Tibial nerve (tissue), 4 donors: Measurements from ENCODE around the gene CST7. TPM values are rescaled to one million over a fixed set of nuclear protein-coding genes. Genes with fewer than 3 reads are reported as not detected.

Experiments
- DNase-seq, 2 donors: peaks; one replicate each; pipeline ENCODE4 v3.0.0-alpha.2; 2019; ENCODE audit warnings: low spot score in 2 of 2
- H3K27ac ChIP-seq, 4 donors: fragments of 200-600 bp; sonication (generic) in 3 of 4; one replicate each; pipeline ENCODE4 v1.5.1; 2017 to 2019; ENCODE audit warnings: mild to moderate bottlenecking in 1 of 4
- H3K27me3 ChIP-seq, 2 donors: fragments of 200-600 bp; sonication (generic) in 1 of 2; one replicate each; pipeline versions ENCODE4 v1.5.1 to v1.6.0; 2017 to 2019
- H3K36me3 ChIP-seq, 3 donors: fragments of 200-600 bp; sonication (generic); one replicate each; pipeline ENCODE4 v1.5.1; 2018 to 2019
- H3K4me1 ChIP-seq, 4 donors: fragments of 200-600 bp; sonication (generic) in 3 of 4; one replicate each; pipeline ENCODE4 v1.5.1; 2017 to 2019
- H3K4me3 ChIP-seq, 4 donors: fragments of 200-600 bp; sonication (generic) in 3 of 4; one replicate each; pipeline ENCODE4 v1.5.1; 2017 to 2019; ENCODE audit warnings: mild to moderate bottlenecking in 1 of 4, moderate library complexity in 1 of 4
- H3K9me3 ChIP-seq, 4 donors: fragments of 200-600 bp; sonication (generic) in 3 of 4; one replicate each; pipeline ENCODE4 v1.5.1; 2017 to 2019
- CTCF ChIP-seq, 5 experiments: fragments of 200-600 bp in 3 of 5; fragments of 450-650 bp in 2 of 5; sonication (generic) in 3 of 5; IDR thresholded peaks; one replicate each; pipeline ENCODE4 v1.5.1; 2016 to 2019; ENCODE audit warnings: antibody characterized with exemption in 5 of 5, mild to moderate bottlenecking in 3 of 5, moderate library complexity in 2 of 5
- EP300 ChIP-seq, 2 donors: sonication (generic); formaldehyde crosslinking; IDR thresholded peaks; one replicate each; pipeline ENCODE4 v1.6.1; 2017; ENCODE audit warnings: antibody characterized with exemption in 2 of 2, mild to moderate bottlenecking in 1 of 2
- POLR2A ChIP-seq, 2 donors: fragments of 450-650 bp; IDR thresholded peaks; one replicate each; pipeline ENCODE4 v1.6.1; 2017; ENCODE audit warnings: antibody characterized with exemption in 2 of 2, mild to moderate bottlenecking in 2 of 2, moderate library complexity in 2 of 2
- WGBS, 2 donors: methylation state at CpG; one replicate each; pipeline ENCODE4 v1.1.5; 2018; 5-methylcytosine and 5-hydroxymethylcytosine counted together
- total RNA-seq, 4 donors: library from RNA; depleted of rRNA; stranded (reverse); fragments of >200 nt; gene quantifications; one replicate each; pipeline ENCODE4 v1.1.0, GENCODE V29; 2016

CST7 gene
- total RNA-seq, 4 donors from 2014 or later: 0.84 to 6.1 TPM; not detected in 2

GRCh38 chr20:24994470-24995368, 45.6 kb downstream of the CST7 start:
- WGBS, 2 donors: 38 to 42% methylated on average over 18 to 20 of the region's 20 CpGs
- TF ChIP-seq EP300 (IDR thresholded peaks at IDR 0.05) (peak in 1 of 2 donors; percentile 74), POLR2A (IDR thresholded peaks at IDR 0.05) (no peak), CTCF (IDR thresholded peaks at IDR 0.05) (peak; percentile 86 to 98 (median 92))
- H3K4me1 ChIP-seq: peaks cover 0 to 57% (median 19%) of the 10 kb centered on the region in 4 donors
- DNase-seq: peak; percentile 76 to 93
- no peaks in the 10 kb centered on the region for H3K9me3 ChIP-seq
- H3K4me3 ChIP-seq: peak overlapping the region in 1 of 4 donors; percentile 26
- H3K27me3 ChIP-seq: no peaks in the 10 kb centered on the region
- H3K36me3 ChIP-seq: no peaks in the 10 kb centered on the region
- H3K27ac ChIP-seq: peak overlapping the region in 3 of 4 donors; percentile 17 to 97 (median 45)

GRCh38 chr20:24995741-24996448, 46.8 kb downstream of the CST7 start:
- TF ChIP-seq EP300 (IDR thresholded peaks at IDR 0.05): no peak
- TF ChIP-seq POLR2A (IDR thresholded peaks at IDR 0.05): no peak
- TF ChIP-seq CTCF (IDR thresholded peaks at IDR 0.05): no peak
- WGBS, 2 donors: 78 to 79% methylated on average over 9 of the region's 9 CpGs
- Histone ChIP-seq H3K4me1 (peaks cover 0 to 59% (median 21%) of the 10 kb centered on the region in 4 donors), H3K36me3 (no peaks in the 10 kb centered on the region), H3K9me3 (no peaks in the 10 kb centered on the region), H3K27me3 (no peaks in the 10 kb centered on the region), H3K4me3 (no peak overlapping the region), H3K27ac (no peak overlapping the region)
- DNase-seq: no peak

GRCh38 chr20:24996449-24997377, 47.6 kb downstream of the CST7 start:
- WGBS, 2 donors: 71 to 77% methylated on average over 9 of the region's 9 CpGs
- Histone ChIP-seq H3K27me3 (no peaks in the 10 kb centered on the region), H3K27ac (no peak overlapping the region), H3K36me3 (no peaks in the 10 kb centered on the region), H3K4me1 (peaks cover 0 to 51% (median 14%) of the 10 kb centered on the region in 4 donors), H3K9me3 (no peaks in the 10 kb centered on the region), H3K4me3 (no peak overlapping the region)
- no peak for TF ChIP-seq POLR2A (IDR thresholded peaks at IDR 0.05)
- TF ChIP-seq EP300 (IDR thresholded peaks at IDR 0.05): no peak
- TF ChIP-seq CTCF (IDR thresholded peaks at IDR 0.05): no peak
- DNase-seq: no peak

- H3K9me3 ChIP-seq: no peaks in the 10 kb centered on the region
- peaks cover 0 to 7% (median 0%) of the 10 kb centered on the region in 3 donors for H3K36me3 ChIP-seq
- H3K27ac ChIP-seq: peak overlapping the region in 2 of 4 donors; percentile 21 to 35
- TF ChIP-seq POLR2A (IDR thresholded peaks at IDR 0.05): no peak
- TF ChIP-seq EP300 (IDR thresholded peaks at IDR 0.05): no peak
- no peak for TF ChIP-seq CTCF (IDR thresholded peaks at IDR 0.05)
- no peak for DNase-seq
- no peaks in the 10 kb centered on the region for H3K27me3 ChIP-seq
- WGBS, 2 donors: 79 to 88% methylated on average over 3 of the region's 3 CpGs
- peaks cover 0 to 46% (median 12%) of the 10 kb centered on the region in 4 donors for H3K4me1 ChIP-seq
- H3K4me3 ChIP-seq: no peak overlapping the region
Measured at GRCh38 chr20:24998121-24998520, 49.1 kb downstream of the CST7 start.
